Ascending aorta (tissue), 2 donors: Measurements from ENCODE around the gene SELPLG. TPM values are rescaled to one million over a fixed set of nuclear protein-coding genes. Genes with fewer than 3 reads are reported as not detected.
A peak's percentile ranks its signal among the peaks of the same experiment; 100 is the strongest.

Experiments
- DNase-seq, 2 donors: peaks; one replicate each; pipeline ENCODE4 v3.0.0-alpha.2; 2019; ENCODE audit warnings: low spot score in 2 of 2
- H3K27ac ChIP-seq, 2 donors: fragments of 200-600 bp; sonication (generic); one replicate each; pipeline ENCODE4 v1.5.1; 2016 to 2017; ENCODE audit warnings: mild to moderate bottlenecking in 1 of 2
- H3K27me3 ChIP-seq: fragments of 200-600 bp; sonication (generic); one replicate; pipeline ENCODE4 v1.5.1; 2017
- H3K36me3 ChIP-seq, 2 donors: fragments of 200-600 bp; sonication (generic); one replicate each; pipeline ENCODE4 v1.5.1; 2016
- H3K4me1 ChIP-seq, 2 donors: fragments of 200-600 bp; sonication (generic); one replicate each; pipeline ENCODE4 v1.5.1; 2016 to 2017; ENCODE audit warnings: mild to moderate bottlenecking in 1 of 2
- H3K4me3 ChIP-seq, 2 donors: fragments of 200-600 bp; sonication (generic); one replicate each; pipeline ENCODE4 v1.5.1; 2016 to 2017; ENCODE audit warnings: mild to moderate bottlenecking in 1 of 2
- H3K9me3 ChIP-seq, 2 donors: fragments of 200-600 bp; sonication (generic); one replicate each; pipeline ENCODE4 v1.5.1; 2016
- CTCF ChIP-seq, 3 experiments: fragments of 200-600 bp in 2 of 3; fragments of 450-650 bp in 1 of 3; sonication (generic) in 2 of 3; IDR thresholded peaks; one replicate each; pipeline ENCODE4 v1.5.1; 2016 to 2019; ENCODE audit warnings: antibody characterized with exemption in 3 of 3, mild to moderate bottlenecking in 1 of 3, moderate library complexity in 1 of 3
- intact Hi-C: fragments of 100-400 bp; cut with DNase I; formaldehyde crosslinking; loops from one replicate; pipeline ENCODE4 v1.15.1; 2023
- total RNA-seq: library from RNA; depleted of rRNA; stranded (reverse); fragments of >200 nt; gene quantifications from one replicate; pipeline ENCODE4 v1.1.0, GENCODE V29; 2016

The SELPLG gene
- total RNA-seq, 1 donor from 2014 or later = 2.6 TPM

GRCh38 chr12:108668063-108668462 lies 34.4 kb upstream of the SELPLG start:
- H3K27me3 ChIP-seq = no peaks in the 10 kb centered on the region
- no peak for DNase-seq
- H3K36me3 ChIP-seq = peaks cover under 1 to 6% of the 10 kb centered on the region in 2 donors
- no peaks in the 10 kb centered on the region for H3K9me3 ChIP-seq
- peaks cover 11 to 48% of the 10 kb centered on the region in 2 donors for H3K4me1 ChIP-seq
- no peak for TF ChIP-seq CTCF (IDR thresholded peaks at IDR 0.05)
- peak overlapping the region in 1 of 2 donors; percentile 47 for H3K4me3 ChIP-seq
- intact Hi-C loops = no loop called here
- peak overlapping the region in 1 of 2 donors; percentile 52 for H3K27ac ChIP-seq

GRCh38 chr12:108667349-108667748 lies 33.7 kb upstream of the SELPLG start:
- peak overlapping the region in 1 of 2 donors; percentile 52 for H3K27ac ChIP-seq
- H3K9me3 ChIP-seq = no peaks in the 10 kb centered on the region
- intact Hi-C loops = no loop called here
- no peak for DNase-seq
- H3K27me3 ChIP-seq = no peaks in the 10 kb centered on the region
- no peak overlapping the region for H3K4me3 ChIP-seq
- H3K4me1 ChIP-seq = peaks cover 11 to 48% of the 10 kb centered on the region in 2 donors
- H3K36me3 ChIP-seq = peaks cover 0 to under 1% of the 10 kb centered on the region in 2 donors
- TF ChIP-seq CTCF (IDR thresholded peaks at IDR 0.05) = no peak

- Histone ChIP-seq H3K27ac (peak overlapping the region; percentile 24 to 33), H3K27me3 (no peaks in the 10 kb centered on the region), H3K4me1 (peaks cover 11 to 48% of the 10 kb centered on the region in 2 donors), H3K36me3 (peaks cover 3 to 6% of the 10 kb centered on the region in 2 donors), H3K4me3 (no peak overlapping the region), H3K9me3 (no peaks in the 10 kb centered on the region)
- intact Hi-C loops = no loop called here
- DNase-seq = no peak
- no peak for TF ChIP-seq CTCF (IDR thresholded peaks at IDR 0.05)
Measured at GRCh38 chr12:108666401-108666881, 32.7 kb upstream of the SELPLG start.

GRCh38 chr12:108665608-108666202 lies 32.0 kb upstream of the SELPLG start:
- Histone ChIP-seq H3K9me3 (no peaks in the 10 kb centered on the region), H3K4me1 (peaks cover 11 to 48% of the 10 kb centered on the region in 2 donors), H3K4me3 (no peak overlapping the region), H3K36me3 (peaks cover 3 to 6% of the 10 kb centered on the region in 2 donors), H3K27me3 (no peaks in the 10 kb centered on the region), H3K27ac (peak overlapping the region; percentile 62 to 91)
- no peak for TF ChIP-seq CTCF (IDR thresholded peaks at IDR 0.05)
- intact Hi-C loops = loop anchor here (1.0 to 2.0 kb wide), 6 partner anchors 23 to 285 kb away; partner anchors contain the start of genes CORO1C and ISCU
- no peak for DNase-seq

GRCh38 chr12:108664338-108665258 lies 30.9 kb upstream of the SELPLG start:
- Histone ChIP-seq H3K9me3 (no peaks in the 10 kb centered on the region), H3K4me3 (peak overlapping the region in 1 of 2 donors; percentile 40), H3K27ac (peak overlapping the region; percentile 74 to 91), H3K27me3 (no peaks in the 10 kb centered on the region), H3K36me3 (peaks cover 3 to 6% of the 10 kb centered on the region in 2 donors), H3K4me1 (peaks cover 11 to 55% of the 10 kb centered on the region in 2 donors)
- DNase-seq = peak; percentile 41 to 96
- TF ChIP-seq CTCF (IDR thresholded peaks at IDR 0.05) = peak; percentile 93 to 95 (median 95)
- intact Hi-C loops = loop anchor here (1.0 to 5.0 kb wide), 9 partner anchors 21 to 286 kb away; partner anchors contain the start of genes CORO1C and ISCU
